Vagina (tissue), 2 donors: ENCODE results near the gene ITIH5.

Source experiments
- CTCF ChIP-seq, 3 experiments: fragments of 450-650 bp in 2 of 3; fragments of 200-600 bp in 1 of 3; sonication (generic) in 1 of 3; IDR thresholded peaks; one replicate each; pipeline ENCODE4 v1.5.1; 2017 to 2019; ENCODE audit warnings: antibody characterized with exemption in 3 of 3, mild to moderate bottlenecking in 2 of 3, moderate library complexity in 2 of 3
- POLR2A ChIP-seq, 2 donors: fragments of 450-650 bp; IDR thresholded peaks; one replicate each; pipeline ENCODE4 v1.6.1; 2017; ENCODE audit warnings: antibody characterized with exemption in 2 of 2, mild to moderate bottlenecking in 2 of 2, moderate library complexity in 2 of 2
- POLR2AphosphoS5 ChIP-seq, 2 donors: sonication (generic); formaldehyde crosslinking; IDR thresholded peaks; one replicate each; pipeline ENCODE4 v1.9.0; 2017; ENCODE audit warnings: antibody characterized with exemption in 2 of 2, mild to moderate bottlenecking in 2 of 2, low read depth in 1 of 2; ENCODE audit not compliant: insufficient read depth in 1 of 2

DNA sequence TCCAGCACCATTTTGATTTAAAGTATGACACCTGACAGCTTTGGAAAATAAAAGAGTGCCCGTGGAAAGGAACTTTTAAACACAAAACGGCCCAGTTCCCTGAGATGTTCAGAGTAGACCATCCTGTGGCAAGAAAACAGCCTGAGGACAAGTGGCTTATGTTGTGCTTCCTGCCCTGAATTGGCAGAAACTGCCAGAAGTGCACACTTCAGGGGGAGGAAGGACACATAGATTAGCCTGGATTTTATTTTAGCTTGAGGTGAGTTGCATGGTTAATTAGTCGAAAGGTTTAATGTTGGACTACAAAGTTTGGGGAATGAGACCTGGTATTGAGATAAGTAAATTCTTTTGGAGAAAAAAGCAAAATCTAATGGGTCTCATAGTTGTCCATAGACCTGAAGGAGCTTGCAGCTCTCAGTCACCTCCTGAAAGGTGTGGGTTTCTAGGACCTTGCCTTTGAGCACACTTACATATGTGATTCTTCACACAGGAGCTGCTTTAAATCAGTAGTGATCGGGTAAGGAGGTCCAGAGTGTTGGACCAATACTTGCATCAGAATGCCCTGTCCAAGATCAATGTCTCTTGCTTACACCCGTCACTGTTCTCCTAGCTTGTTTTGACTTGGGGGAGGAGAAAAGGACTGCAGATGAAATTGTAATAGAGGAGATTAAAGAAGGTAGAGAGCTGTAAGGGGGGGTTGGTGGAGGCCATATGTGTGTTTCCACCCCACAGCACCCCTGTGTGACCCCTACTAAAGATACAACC lies 41.3 kb upstream of the ITIH5 start:
- TF ChIP-seq CTCF (IDR thresholded peaks at IDR 0.05) (no peak), POLR2AphosphoS5 (IDR thresholded peaks at IDR 0.05; ENCODE audit: insufficient read depth in 1 of 2, low read depth in 1 of 2) (no peak), POLR2A (IDR thresholded peaks at IDR 0.05) (no peak)
